Stomach (tissue), 4 donors: Measurements from ENCODE around the gene BPHL.
"Not testable (repeated sequence)": the region's sequence is repeated elsewhere in the genome, so short reads cannot be mapped to it uniquely, and the experiment has no call there.

Experiments used
- CTCF ChIP-seq, 7 experiments: fragments of 450-650 bp in 4 of 7; fragments of 200-600 bp in 3 of 7; sonication (generic) in 3 of 7; IDR thresholded peaks; one replicate each; pipeline ENCODE4 v1.5.1; 2016 to 2019; ENCODE audit warnings: antibody characterized with exemption in 7 of 7, control low read depth in 2 of 7, mild to moderate bottlenecking in 1 of 7
- POLR2A ChIP-seq, 4 donors: fragments of 450-650 bp; IDR thresholded peaks; one replicate each; pipeline ENCODE4 v1.6.1; 2016; ENCODE audit warnings: antibody characterized with exemption in 4 of 4, control low read depth in 2 of 4, mild to moderate bottlenecking in 1 of 4, moderate library complexity in 1 of 4
- POLR2AphosphoS5 ChIP-seq, 3 donors: sonication (generic); formaldehyde crosslinking; IDR thresholded peaks; one replicate each; pipeline ENCODE4 v1.6.1; 2016; ENCODE audit warnings: antibody characterized with exemption in 3 of 3

- not testable (repeated sequence) for TF ChIP-seq POLR2A, POLR2AphosphoS5, CTCF (IDR thresholded peaks at IDR 0.05)
Measured at GRCh38 chr6:3172789-3173188, 54.3 kb downstream of the BPHL start.
